Thyroid gland (tissue), 4 donors: Measurements from ENCODE around the gene FANCC.

Experiments used
- POLR2A ChIP-seq, 2 donors: fragments of 450-650 bp; IDR thresholded peaks; one replicate each; pipeline ENCODE4 v1.6.1; 2017; ENCODE audit warnings: antibody characterized with exemption in 2 of 2, mild to moderate bottlenecking in 2 of 2, moderate library complexity in 1 of 2
- TF ChIP-seq, protein P1 (sequence below), 6 experiments: fragments of 200-600 bp in 3 of 6; fragments of 450-650 bp in 3 of 6; sonication (generic) in 3 of 6; IDR thresholded peaks; one replicate each; pipeline ENCODE4 v1.5.1; 2016 to 2019; ENCODE audit warnings: antibody characterized with exemption in 6 of 6, mild to moderate bottlenecking in 2 of 6, inconsistent platforms in 1 of 6, moderate library complexity in 1 of 6

DNA sequence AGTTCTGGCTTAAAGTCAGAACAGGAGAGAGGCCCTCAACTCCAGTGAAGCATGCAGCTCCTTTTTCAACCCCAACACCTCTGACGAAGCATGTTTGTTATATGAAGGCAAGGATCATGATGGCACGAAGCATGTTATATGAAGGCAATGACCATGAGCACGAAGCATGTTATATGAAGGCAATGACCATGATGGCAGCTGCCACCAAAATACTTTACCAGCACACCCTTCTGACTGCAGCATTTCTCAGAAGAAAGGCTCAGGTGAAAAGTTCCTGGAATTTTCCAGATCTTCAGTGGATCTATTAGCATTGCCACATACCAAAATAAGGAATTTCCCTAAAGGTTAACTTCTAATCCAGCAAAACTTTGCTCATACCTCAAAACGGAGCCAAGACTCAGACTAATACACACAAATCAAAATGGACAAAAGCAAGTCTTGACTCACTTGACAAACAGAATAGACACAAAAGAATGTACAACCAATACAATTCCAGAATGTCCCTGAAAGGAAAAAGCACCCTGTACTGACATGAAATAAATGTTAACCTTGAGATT is 217.4 kb downstream of the FANCC start:
- TF ChIP-seq, protein P1, sequence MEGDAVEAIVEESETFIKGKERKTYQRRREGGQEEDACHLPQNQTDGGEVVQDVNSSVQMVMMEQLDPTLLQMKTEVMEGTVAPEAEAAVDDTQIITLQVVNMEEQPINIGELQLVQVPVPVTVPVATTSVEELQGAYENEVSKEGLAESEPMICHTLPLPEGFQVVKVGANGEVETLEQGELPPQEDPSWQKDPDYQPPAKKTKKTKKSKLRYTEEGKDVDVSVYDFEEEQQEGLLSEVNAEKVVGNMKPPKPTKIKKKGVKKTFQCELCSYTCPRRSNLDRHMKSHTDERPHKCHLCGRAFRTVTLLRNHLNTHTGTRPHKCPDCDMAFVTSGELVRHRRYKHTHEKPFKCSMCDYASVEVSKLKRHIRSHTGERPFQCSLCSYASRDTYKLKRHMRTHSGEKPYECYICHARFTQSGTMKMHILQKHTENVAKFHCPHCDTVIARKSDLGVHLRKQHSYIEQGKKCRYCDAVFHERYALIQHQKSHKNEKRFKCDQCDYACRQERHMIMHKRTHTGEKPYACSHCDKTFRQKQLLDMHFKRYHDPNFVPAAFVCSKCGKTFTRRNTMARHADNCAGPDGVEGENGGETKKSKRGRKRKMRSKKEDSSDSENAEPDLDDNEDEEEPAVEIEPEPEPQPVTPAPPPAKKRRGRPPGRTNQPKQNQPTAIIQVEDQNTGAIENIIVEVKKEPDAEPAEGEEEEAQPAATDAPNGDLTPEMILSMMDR (IDR thresholded peaks at IDR 0.05) = no peak
- no peak for TF ChIP-seq POLR2A (IDR thresholded peaks at IDR 0.05)
